Measurements from ENCODE around the gene ELMO3.

GRCh38 chr16:67212766-67213165, 13.8 kb downstream of the ELMO3 start:
- TF ChIP-seq CTCF (IDR thresholded peaks at IDR 0.05): no peak
- no peak for TF ChIP-seq POLR2A (IDR thresholded peaks at IDR 0.05)
